Panc1 (cell line): ENCODE results near the gene BAIAP2L2. TPM values are rescaled to one million over a fixed set of nuclear protein-coding genes. Genes with fewer than 3 reads are reported as not detected.

Experiments used
- ATAC-seq: fragments of 200-7000 bp; cut with Tn5 transposase; 2 replicates; pipeline ENCODE4 v1.9.1; 2020; ENCODE audit warnings: mild to moderate bottlenecking, moderate library complexity
- BruUV-seq: library from RNA; stranded (reverse); fragments of 400-500 nt; replicated peaks from 2 replicates; lab custom pipeline; 2021; lab: Mats Ljungman, UMichigan
- CTCF ChIA-PET: fragments of 300-600 bp; sonication (Branson Sonifier 250); formaldehyde crosslinking; loops from one replicate; lab custom pipeline; 2022; ENCODE audit warnings: antibody characterized with exemption; lab: Charles Lee
- POLR2A ChIA-PET: fragments of 300-600 bp; sonication (Branson Sonifier 250); formaldehyde crosslinking; loops from one replicate; lab custom pipeline; 2022; ENCODE audit warnings: antibody characterized with exemption; lab: Charles Lee
- DNase-seq: peaks from one replicate; pipeline ENCODE4 v3.0.0-alpha.2; 2010; ENCODE audit warnings: low read depth, low spot score
- H3K27ac ChIP-seq: 2 replicates; pipeline ENCODE4 v1.5.1; 2011; ENCODE audit warnings: mild to moderate bottlenecking, low read length, inconsistent platforms
- H3K27me3 ChIP-seq: fragments of 200-500 bp; sonication (Bioruptor generic); 2 replicates; pipeline ENCODE4 v1.6.0; 2014; ENCODE audit warnings: low read length, inconsistent platforms; ENCODE audit not compliant: control insufficient read depth, insufficient read depth
- H3K36me3 ChIP-seq: fragments of 200-500 bp; sonication (Bioruptor generic); 2 replicates; pipeline ENCODE4 v1.5.1; 2014; ENCODE audit warnings: inconsistent platforms, mild to moderate bottlenecking, low read length, moderate library complexity; ENCODE audit not compliant: control insufficient read depth, insufficient read depth
- H3K4me1 ChIP-seq: 2 replicates; pipeline ENCODE4 v1.5.1; 2011; ENCODE audit warnings: inconsistent platforms, mild to moderate bottlenecking, low read length, moderate library complexity; ENCODE audit not compliant: control insufficient read depth, insufficient read depth
- H3K4me3 ChIP-seq, 2 experiments: 2 replicates each; pipeline ENCODE4 v1.5.1; 2011 to 2012; ENCODE audit warnings: low read depth in 2 of 2, low read length in 2 of 2, mild to moderate bottlenecking in 2 of 2, inconsistent platforms in 1 of 2, moderate library complexity in 1 of 2
- H3K9me3 ChIP-seq: fragments of 200-500 bp; sonication (Bioruptor generic); 2 replicates; pipeline ENCODE4 v1.5.1; 2014; ENCODE audit warnings: low read depth, mild to moderate bottlenecking, inconsistent platforms, low read length, moderate library complexity; ENCODE audit not compliant: control insufficient read depth, insufficient read depth
- POLR2AphosphoS5 ChIP-seq: IDR thresholded peaks from 2 replicates; pipeline ENCODE4 v1.6.1; 2012; ENCODE audit warnings: mild to moderate bottlenecking, low read depth, low read length, moderate library complexity
- SIN3A ChIP-seq: IDR thresholded peaks from 2 replicates; pipeline ENCODE4 v1.6.1; 2012; ENCODE audit warnings: low read depth, mild to moderate bottlenecking, low read length, moderate library complexity, borderline replicate concordance; ENCODE audit not compliant: insufficient read depth
- TCF7L2 ChIP-seq: IDR thresholded peaks from 2 replicates; pipeline ENCODE4 v1.6.1; 2011; ENCODE audit warnings: mild to moderate bottlenecking, low read depth, low read length, inconsistent platforms
- in situ Hi-C: cut with HindIII; loops from 2 replicates; pipeline ENCODE4 v1.10.0; 2016; ENCODE audit warnings: low sequenced_read_pairs, low pct_unique_long_range_greater_than_20kb
- intact Hi-C: fragments of 100-400 bp; cut with micrococcal nuclease; formaldehyde crosslinking; loops from one replicate; pipeline ENCODE4 v1.10.0; 2022; ENCODE audit not compliant: unreplicated experiment
- total RNA-seq: library from RNA; stranded (reverse); gene quantifications from one replicate; pipeline ENCODE4 v1.2.1, GENCODE V29; 2021; ENCODE audit not compliant: unreplicated experiment
- TF ChIP-seq, protein P1 (sequence below): fragments of 450-650 bp; IDR thresholded peaks from 2 replicates; pipeline ENCODE4 v1.5.1; 2017; ENCODE audit warnings: mild to moderate bottlenecking
- TF ChIP-seq, protein P2 (sequence below), 2 experiments: IDR thresholded peaks; 2 replicates each; pipeline ENCODE4 v1.6.1; 2011 to 2012; ENCODE audit warnings: low read depth in 2 of 2, control low read depth in 1 of 2, low read length in 1 of 2, mild to moderate bottlenecking in 1 of 2, moderate library complexity in 1 of 2; ENCODE audit not compliant: insufficient read depth in 1 of 2

Gene BAIAP2L2
- total RNA-seq, 1 experiment from 2014 or later, result 0.18 TPM

DNA sequence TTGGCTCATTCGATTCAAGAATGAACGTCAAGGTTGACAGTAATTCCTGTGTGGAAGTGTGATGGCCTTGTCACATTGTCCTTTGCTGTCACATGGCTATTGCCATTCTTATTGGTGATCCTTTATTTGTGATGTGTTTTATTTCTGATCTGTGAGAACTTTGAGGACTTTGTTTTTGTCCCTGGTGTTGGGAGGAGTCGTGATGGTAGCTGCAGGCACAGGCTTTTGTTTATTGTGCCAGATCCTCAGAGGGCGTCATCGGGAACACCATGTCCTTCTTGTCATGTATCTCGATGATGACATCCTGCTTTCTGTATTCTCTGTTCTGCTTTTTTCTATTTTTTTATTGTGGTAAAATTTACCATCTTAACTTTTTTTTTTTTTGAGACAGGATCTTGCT, 47.7 kb downstream of the BAIAP2L2 start:
- no peak for TF ChIP-seq POLR2AphosphoS5
- TF ChIP-seq, protein P1, sequence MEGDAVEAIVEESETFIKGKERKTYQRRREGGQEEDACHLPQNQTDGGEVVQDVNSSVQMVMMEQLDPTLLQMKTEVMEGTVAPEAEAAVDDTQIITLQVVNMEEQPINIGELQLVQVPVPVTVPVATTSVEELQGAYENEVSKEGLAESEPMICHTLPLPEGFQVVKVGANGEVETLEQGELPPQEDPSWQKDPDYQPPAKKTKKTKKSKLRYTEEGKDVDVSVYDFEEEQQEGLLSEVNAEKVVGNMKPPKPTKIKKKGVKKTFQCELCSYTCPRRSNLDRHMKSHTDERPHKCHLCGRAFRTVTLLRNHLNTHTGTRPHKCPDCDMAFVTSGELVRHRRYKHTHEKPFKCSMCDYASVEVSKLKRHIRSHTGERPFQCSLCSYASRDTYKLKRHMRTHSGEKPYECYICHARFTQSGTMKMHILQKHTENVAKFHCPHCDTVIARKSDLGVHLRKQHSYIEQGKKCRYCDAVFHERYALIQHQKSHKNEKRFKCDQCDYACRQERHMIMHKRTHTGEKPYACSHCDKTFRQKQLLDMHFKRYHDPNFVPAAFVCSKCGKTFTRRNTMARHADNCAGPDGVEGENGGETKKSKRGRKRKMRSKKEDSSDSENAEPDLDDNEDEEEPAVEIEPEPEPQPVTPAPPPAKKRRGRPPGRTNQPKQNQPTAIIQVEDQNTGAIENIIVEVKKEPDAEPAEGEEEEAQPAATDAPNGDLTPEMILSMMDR, result no peak
- TF ChIP-seq, protein P2, sequence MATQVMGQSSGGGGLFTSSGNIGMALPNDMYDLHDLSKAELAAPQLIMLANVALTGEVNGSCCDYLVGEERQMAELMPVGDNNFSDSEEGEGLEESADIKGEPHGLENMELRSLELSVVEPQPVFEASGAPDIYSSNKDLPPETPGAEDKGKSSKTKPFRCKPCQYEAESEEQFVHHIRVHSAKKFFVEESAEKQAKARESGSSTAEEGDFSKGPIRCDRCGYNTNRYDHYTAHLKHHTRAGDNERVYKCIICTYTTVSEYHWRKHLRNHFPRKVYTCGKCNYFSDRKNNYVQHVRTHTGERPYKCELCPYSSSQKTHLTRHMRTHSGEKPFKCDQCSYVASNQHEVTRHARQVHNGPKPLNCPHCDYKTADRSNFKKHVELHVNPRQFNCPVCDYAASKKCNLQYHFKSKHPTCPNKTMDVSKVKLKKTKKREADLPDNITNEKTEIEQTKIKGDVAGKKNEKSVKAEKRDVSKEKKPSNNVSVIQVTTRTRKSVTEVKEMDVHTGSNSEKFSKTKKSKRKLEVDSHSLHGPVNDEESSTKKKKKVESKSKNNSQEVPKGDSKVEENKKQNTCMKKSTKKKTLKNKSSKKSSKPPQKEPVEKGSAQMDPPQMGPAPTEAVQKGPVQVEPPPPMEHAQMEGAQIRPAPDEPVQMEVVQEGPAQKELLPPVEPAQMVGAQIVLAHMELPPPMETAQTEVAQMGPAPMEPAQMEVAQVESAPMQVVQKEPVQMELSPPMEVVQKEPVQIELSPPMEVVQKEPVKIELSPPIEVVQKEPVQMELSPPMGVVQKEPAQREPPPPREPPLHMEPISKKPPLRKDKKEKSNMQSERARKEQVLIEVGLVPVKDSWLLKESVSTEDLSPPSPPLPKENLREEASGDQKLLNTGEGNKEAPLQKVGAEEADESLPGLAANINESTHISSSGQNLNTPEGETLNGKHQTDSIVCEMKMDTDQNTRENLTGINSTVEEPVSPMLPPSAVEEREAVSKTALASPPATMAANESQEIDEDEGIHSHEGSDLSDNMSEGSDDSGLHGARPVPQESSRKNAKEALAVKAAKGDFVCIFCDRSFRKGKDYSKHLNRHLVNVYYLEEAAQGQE (IDR thresholded peaks at IDR 0.05; ENCODE audit: insufficient read depth in 1 of 2, low read depth in 2 of 2, low read length in 1 of 2), result no peak
- TF ChIP-seq TCF7L2, result no peak
- TF ChIP-seq SIN3A, result no peak
- Histone ChIP-seq H3K4me1 (peaks cover 2% of the 10 kb centered on the region), H3K27me3 (no peaks in the 10 kb centered on the region), H3K9me3 (no peaks in the 10 kb centered on the region), H3K27ac (no peak overlapping the region), H3K36me3 (peaks cover under 1% of the 10 kb centered on the region; the same call in 1 of the 2 replicates), H3K4me3 (no peak overlapping the region)
- in situ Hi-C loops (no loop called here), intact Hi-C loops (no loop called here)
- ChIA-PET CTCF (no interaction called here), POLR2A (no interaction called here)
- no TSS peak for BruUV-seq
- no peak for DNase-seq
- no peak for ATAC-seq

DNA sequence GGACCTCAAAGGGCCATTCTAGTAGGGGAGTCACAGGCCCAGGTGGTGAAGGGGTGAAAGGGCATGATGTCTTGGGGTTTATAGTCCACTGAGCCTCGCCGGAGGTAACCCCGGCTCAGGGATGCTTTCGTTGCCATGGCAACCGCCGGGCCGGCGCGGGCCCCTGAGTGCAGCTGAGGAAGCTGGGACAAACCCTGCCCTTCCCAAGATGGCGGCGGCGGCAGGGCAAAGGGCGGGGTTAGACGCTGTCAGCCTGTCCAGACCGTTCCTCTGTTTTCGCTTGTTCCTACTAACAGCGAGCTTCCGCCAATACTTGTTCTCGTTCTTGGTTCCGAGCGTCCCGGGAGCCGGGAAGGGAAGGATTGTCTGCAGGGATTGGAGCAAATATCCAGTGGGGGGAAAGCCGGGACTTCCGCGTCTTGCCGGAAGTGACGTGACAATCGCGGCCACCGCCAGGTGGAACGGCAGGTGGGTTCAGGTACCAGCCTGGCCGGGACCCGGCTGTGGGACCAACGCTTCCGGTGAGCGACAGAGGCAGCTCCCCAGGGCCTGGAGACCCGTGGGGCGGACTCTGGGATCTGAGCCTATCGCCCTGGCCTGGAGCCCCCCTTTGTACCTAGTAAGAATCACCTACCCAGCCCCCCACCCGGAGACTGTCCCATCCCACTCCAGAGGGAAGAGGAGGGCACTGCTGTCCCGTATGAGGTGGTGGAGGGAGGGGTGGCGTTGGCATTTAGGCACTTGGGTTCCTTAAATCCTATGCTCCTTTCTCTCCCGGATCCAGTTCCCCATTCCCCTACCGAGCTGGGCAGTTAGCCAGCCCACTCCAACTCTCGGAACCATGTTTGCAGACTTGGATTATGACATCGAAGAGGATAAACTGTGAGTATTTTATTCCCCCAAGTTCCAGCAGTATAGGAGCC, 53.3 kb downstream of the BAIAP2L2 start, which contains the start of gene PICK1:
TSS of gene PICK1 (plus strand) at position 436 of the 923 bp plus-strand sequence. CDS start at position 842, 406 bp downstream.
- no peaks in the 10 kb centered on the region for H3K9me3 ChIP-seq
- TF ChIP-seq POLR2AphosphoS5 (no peak), TCF7L2 (peak; percentile 89), SIN3A (no peak)
- TF ChIP-seq, protein P1, result no peak
- H3K4me3 ChIP-seq, result peak within 1 kb of the TSS; percentile 59 to 72
- peaks cover 5% of the 10 kb centered on the region for H3K4me1 ChIP-seq
- DNase-seq (peak; percentile 48), ATAC-seq (peak; percentile 95)
- in situ Hi-C loops, result no loop called here
- peak within 1 kb of the TSS; percentile 78 for H3K27ac ChIP-seq
- no TSS peak for BruUV-seq
- H3K36me3 ChIP-seq, result peaks cover 2% of the 10 kb centered on the region; the same call in 1 of the 2 replicates
- POLR2A ChIA-PET, result no interaction called here
- CTCF ChIA-PET, result interaction anchor here (0.7 kb wide), 1 partner anchor 918 kb away, joined by 5 read pairs; no protein-coding TSS in a partner anchor
- H3K27me3 ChIP-seq, result no peaks in the 10 kb centered on the region
- intact Hi-C loops, result no loop called here
